ENCODE results near the gene DBNL. TPM values are rescaled to one million over a fixed set of nuclear protein-coding genes. Genes with fewer than 3 reads are reported as not detected.

Gene DBNL
- total and polyA plus RNA-seq, 7 donors = 33.4 to 66.7 (median 40.0) TPM

DNA sequence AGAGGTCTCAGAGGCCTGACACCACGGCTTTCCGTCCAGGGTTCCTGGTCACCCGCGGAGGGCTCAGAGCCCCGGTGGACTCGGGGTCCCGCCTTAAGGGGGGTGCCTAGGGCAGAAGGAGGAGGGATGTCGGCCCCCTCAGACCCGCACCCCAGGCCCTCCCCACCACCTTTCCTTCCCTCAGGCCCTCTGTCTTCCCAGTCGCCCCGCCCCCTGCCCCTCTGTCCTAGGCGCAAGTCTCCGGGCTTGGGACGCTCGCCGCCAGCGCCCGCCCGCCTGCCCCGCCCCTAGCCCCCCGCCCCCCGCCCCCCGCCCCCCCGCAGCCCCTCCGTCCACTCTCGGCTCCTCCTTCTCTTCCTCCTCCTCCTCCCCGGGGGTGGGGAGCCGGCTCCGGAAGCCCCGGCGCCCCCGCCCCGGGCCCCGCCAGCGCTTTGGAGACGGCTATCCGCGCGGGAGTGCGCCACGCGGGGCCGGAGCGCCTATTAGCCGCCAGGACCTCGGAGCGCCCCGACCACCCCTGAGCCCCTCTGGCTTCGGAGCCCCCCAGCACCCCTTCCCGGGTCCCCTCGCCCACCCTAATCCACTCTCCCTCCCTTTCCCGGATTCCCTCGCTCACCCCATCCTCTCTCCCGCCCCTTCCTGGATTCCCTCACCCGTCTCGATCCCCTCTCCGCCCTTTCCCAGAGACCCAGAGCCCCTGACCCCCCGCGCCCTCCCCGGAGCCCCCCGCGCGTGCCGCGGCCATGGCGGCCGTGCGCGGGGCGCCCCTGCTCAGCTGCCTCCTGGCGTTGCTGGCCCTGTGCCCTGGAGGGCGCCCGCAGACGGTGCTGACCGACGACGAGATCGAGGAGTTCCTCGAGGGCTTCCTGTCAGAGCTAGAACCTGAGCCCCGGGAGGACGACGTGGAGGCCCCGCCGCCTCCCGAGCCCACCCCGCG lies 59.7 kb downstream of the DBNL start, which contains the start of gene AEBP1:
TSS of gene AEBP1 (plus strand) at position 423 of the 937 bp plus-strand sequence. CDS start at position 744, 321 bp downstream.
- DNase-seq (peak; percentile 62 to 66), ATAC-seq (peak in 3 of 4 donors; percentile 16 to 42 (median 27))
- Histone ChIP-seq H3K9me3 (no peaks in the 10 kb centered on the region), H3K4me1 (no peaks in the 10 kb centered on the region), H3K27ac (peak within 1 kb of the TSS; percentile 58), H3K27me3 (ENCODE audit: insufficient read depth in 3 of 3, low read length in 2 of 3) (peaks cover 0 to 11% (median 6%) of the 10 kb centered on the region in 3 donors), H3K36me3 (ENCODE audit: insufficient read depth in 1 of 2, low read depth in 1 of 2) (no peaks in the 10 kb centered on the region), H3K4me3 (peak within 1 kb of the TSS; percentile 59)
- TF ChIP-seq, protein P1, sequence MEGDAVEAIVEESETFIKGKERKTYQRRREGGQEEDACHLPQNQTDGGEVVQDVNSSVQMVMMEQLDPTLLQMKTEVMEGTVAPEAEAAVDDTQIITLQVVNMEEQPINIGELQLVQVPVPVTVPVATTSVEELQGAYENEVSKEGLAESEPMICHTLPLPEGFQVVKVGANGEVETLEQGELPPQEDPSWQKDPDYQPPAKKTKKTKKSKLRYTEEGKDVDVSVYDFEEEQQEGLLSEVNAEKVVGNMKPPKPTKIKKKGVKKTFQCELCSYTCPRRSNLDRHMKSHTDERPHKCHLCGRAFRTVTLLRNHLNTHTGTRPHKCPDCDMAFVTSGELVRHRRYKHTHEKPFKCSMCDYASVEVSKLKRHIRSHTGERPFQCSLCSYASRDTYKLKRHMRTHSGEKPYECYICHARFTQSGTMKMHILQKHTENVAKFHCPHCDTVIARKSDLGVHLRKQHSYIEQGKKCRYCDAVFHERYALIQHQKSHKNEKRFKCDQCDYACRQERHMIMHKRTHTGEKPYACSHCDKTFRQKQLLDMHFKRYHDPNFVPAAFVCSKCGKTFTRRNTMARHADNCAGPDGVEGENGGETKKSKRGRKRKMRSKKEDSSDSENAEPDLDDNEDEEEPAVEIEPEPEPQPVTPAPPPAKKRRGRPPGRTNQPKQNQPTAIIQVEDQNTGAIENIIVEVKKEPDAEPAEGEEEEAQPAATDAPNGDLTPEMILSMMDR (IDR thresholded peaks at IDR 0.05) = no peak
- intact Hi-C loops (cut with DNase I) = no loop called here
- 10 to 18% (median 13%) methylated on average over 47 to 83 of the region's 87 CpGs for WGBS, 3 donors

DNA sequence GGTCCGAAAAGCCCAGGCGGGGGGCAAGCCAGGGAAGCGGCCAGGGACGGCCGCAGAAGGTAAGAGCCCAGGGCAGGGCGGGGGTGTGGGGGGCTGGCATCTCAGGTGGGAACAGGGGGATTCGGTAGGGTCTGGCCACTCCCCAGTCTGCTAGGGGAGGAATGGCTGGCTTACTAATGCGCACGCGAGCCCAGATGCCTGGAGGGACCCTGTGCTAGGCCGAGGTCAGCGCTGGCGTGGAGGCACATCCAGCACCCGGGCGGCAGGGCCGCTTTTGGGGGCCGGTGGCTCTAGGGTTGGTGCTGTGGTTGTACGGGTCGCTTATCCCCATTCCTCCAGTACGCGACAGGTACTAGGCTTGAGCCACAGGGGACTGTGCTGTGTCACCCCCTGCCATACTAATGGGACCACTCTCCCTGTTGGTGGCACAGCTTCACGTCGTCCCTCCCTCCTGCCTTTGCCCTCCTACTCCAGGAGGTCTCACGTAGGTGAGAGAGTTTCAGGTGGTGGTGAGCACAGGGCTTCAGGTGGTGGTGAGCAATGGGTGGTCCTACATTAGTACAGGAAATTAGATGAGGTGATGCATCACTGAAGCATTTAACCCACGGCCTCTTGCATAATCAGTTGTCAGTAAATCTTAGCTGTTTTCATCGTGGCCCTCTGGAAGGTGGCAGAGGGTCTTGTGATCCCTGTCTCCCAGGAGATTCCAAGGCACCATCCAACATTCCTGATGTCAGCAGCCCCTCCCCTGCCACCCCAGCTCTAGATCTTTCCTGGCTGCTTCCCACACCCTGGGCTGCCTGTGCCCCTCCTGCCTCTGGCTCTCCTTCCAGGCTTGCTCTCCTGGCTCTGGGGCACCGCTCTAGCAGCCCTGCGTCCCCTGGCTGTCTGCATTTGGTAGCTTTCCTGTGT lies 60.6 kb downstream of the DBNL start:
- 39 to 47% (median 46%) methylated on average over 20 to 28 of the region's 28 CpGs for WGBS, 3 donors
- Histone ChIP-seq H3K27ac (peak overlapping the region; percentile 58), H3K9me3 (no peaks in the 10 kb centered on the region), H3K4me3 (peak overlapping the region; percentile 59), H3K27me3 (ENCODE audit: insufficient read depth in 3 of 3, low read length in 2 of 3) (peaks cover 0 to 11% (median 6%) of the 10 kb centered on the region in 3 donors), H3K4me1 (no peaks in the 10 kb centered on the region), H3K36me3 (ENCODE audit: insufficient read depth in 1 of 2, low read depth in 1 of 2) (no peaks in the 10 kb centered on the region)
- TF ChIP-seq, protein P1 (IDR thresholded peaks at IDR 0.05) = no peak
- intact Hi-C loops (cut with DNase I) = no loop called here
- peak; percentile 17 to 41 (median 22) for ATAC-seq
- peak in 1 of 2 donors; percentile 59 for DNase-seq

DNA sequence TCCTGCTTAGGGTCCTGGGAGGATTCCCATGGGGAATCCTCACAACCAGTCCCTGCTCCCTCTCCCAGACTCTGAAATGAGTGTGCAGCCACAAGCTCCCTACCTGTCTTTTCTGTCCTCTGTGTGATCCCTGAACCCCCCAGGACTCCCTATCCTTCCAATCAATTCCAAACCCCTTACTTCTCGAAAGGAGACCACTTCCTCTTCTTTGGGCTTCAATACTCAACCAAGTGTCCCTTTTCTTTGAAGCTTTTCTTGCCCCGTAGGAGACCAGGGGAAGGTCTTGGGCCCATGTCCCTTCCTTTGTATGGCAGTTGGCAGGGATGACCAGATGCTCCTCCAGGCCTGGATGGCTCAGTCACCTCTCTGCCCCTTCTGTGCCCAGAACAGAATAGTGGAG lies 61.3 kb downstream of the DBNL start:
- intact Hi-C loops (cut with DNase I) = no loop called here
- Histone ChIP-seq H3K36me3 (ENCODE audit: insufficient read depth in 1 of 2, low read depth in 1 of 2) (no peaks in the 10 kb centered on the region), H3K4me1 (no peaks in the 10 kb centered on the region), H3K4me3 (peak overlapping the region; percentile 59), H3K27ac (no peak overlapping the region), H3K9me3 (no peaks in the 10 kb centered on the region), H3K27me3 (ENCODE audit: insufficient read depth in 3 of 3, low read length in 2 of 3) (peaks cover 0 to 11% (median 6%) of the 10 kb centered on the region in 3 donors)
- ATAC-seq (no peak), DNase-seq (no peak)
- WGBS, 3 donors = 87 to 88% (median 87%) methylated on average over 2 of the region's 2 CpGs
- TF ChIP-seq, protein P1 (IDR thresholded peaks at IDR 0.05) = no peak

DNA sequence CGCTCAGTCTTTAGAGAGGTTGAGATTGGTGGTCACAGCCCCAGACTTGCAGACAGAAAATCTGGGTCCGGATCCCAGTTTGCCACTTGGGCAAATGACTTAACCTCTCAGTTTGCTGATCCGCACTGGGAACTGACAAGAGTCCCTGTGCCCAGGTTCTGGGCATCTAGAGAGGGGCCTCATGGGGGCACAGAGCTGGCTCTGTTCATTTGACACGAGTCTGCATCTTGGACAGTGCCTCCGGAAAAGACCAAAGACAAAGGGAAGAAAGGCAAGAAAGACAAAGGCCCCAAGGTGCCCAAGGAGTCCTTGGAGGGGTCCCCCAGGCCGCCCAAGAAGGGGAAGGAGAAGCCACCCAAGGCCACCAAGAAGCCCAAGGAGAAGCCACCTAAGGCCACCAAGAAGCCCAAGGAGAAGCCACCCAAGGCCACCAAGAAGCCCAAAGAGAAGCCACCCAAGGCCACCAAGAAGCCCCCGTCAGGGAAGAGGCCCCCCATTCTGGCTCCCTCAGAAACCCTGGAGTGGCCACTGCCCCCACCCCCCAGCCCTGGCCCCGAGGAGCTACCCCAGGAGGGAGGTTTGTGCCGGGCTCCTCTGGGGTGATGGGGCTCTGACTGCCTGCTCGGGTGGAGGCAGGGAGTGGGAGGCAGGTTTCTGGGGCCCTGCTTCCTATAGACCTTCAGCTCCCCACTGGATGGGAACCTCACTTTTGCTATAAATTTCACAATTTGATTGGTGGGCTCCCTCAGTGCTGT lies 62.0 kb downstream of the DBNL start:
- no peaks in the 10 kb centered on the region for H3K36me3 ChIP-seq (ENCODE audit: insufficient read depth in 1 of 2, low read depth in 1 of 2)
- TF ChIP-seq, protein P1 (IDR thresholded peaks at IDR 0.05) = no peak

More for the DNA sequence above, 62.0 kb downstream of the DBNL start:
- ATAC-seq (no peak), DNase-seq (peak in 1 of 2 donors; percentile 26)
- Histone ChIP-seq H3K4me1 (no peaks in the 10 kb centered on the region), H3K9me3 (no peaks in the 10 kb centered on the region), H3K4me3 (peak overlapping the region; percentile 59), H3K27ac (no peak overlapping the region), H3K27me3 (ENCODE audit: insufficient read depth in 3 of 3, low read length in 2 of 3) (peaks cover 0 to 11% (median 6%) of the 10 kb centered on the region in 3 donors)
- WGBS, 3 donors = 90 to 95% (median 91%) methylated on average over 10 of the region's 10 CpGs
- intact Hi-C loops (cut with DNase I) = no loop called here
